HG03039 (cell line): ENCODE results near the gene C2orf92.

Experiments
- ATAC-seq: cut with Tn5 transposase; IDR thresholded peaks from one replicate; pipeline ENCODE4 v1.9.1; 2021; ENCODE audit warnings: mild to moderate bottlenecking, moderate library complexity; ENCODE audit not compliant: unreplicated experiment

C2orf92 gene

GRCh38 chr2:97740590-97741182, 71.2 kb downstream of the C2orf92 start:
- no peak for ATAC-seq

DNA sequence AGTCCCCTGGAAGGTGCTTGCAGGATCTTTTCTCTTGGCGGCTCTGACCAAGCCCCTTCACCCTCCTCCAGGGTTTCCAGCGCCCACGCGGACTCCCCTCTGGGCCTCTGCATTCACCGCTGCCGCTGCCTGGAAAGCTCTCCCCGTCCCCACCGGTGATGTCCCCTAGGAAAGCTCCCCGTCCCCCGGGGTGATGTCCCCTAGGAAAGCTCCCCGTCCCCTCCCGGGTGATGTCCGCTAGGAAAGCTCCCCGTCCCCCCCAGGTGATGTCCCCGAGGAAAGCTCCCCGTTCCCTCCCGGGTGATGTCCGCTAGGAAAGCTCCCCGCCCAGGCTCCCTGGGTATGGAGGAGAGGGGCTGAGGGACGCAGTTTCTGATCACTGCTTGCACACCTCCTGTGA, 71.7 kb downstream of the C2orf92 start:
- no peak for ATAC-seq

DNA sequence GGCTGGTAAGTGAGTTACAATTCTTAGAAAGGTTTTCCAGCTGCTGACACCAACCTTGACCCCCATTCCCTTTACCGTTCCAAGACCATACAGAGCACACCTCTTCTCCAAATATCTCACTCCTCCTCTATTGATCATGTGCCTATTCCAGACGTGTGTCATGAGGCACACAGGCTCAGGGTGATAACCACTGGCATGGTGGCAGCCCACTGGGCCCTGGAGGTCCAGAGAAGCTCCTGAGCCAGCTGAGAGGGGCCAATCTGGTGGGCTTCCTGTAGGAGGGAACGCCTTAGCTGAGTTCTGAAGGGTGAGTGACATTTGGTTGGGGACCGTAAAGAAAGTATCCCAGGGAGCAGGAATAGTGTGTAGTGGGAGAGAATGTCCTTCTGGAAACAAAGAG, 72.2 kb downstream of the C2orf92 start:
- ATAC-seq = no peak

GRCh38 chr2:97742381-97742847, 72.9 kb downstream of the C2orf92 start:
- no peak for ATAC-seq

GRCh38 chr2:97743913-97744312, 74.4 kb downstream of the C2orf92 start:
- ATAC-seq = no peak

GRCh38 chr2:97745474-97746174, 76.1 kb downstream of the C2orf92 start:
- no peak for ATAC-seq

GRCh38 chr2:97747285-97747684, 77.8 kb downstream of the C2orf92 start:
- no peak for ATAC-seq

DNA sequence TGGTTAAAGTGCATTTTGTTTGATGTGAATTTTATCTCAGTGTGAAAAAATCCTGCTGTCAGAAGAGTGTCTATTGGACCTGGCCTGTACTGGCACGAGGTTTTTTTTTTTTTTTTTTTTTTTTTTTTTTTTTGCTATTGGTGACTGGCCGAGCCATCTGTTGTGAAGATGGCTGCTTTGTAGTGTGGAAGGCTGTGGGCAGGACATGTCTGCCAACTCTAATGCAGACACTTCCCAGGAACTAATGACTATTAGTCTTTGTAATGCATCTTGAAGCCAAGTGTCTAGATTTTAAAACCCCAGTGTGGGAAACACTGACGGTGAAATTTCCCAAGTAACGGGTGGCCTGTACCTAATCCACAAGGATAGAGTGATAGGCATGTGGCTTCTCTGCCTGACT, 78.2 kb downstream of the C2orf92 start:
- no peak for ATAC-seq

- no peak for ATAC-seq
Observed at GRCh38 chr2:97749581-97749980, 80.1 kb downstream of the C2orf92 start.

- no peak for ATAC-seq
Observed at GRCh38 chr2:97750017-97750416, 80.5 kb downstream of the C2orf92 start.

- ATAC-seq = no peak
Observed at GRCh38 chr2:97751752-97752151, 82.2 kb downstream of the C2orf92 start.
